ENCODE results near the gene AGR2.

DNA sequence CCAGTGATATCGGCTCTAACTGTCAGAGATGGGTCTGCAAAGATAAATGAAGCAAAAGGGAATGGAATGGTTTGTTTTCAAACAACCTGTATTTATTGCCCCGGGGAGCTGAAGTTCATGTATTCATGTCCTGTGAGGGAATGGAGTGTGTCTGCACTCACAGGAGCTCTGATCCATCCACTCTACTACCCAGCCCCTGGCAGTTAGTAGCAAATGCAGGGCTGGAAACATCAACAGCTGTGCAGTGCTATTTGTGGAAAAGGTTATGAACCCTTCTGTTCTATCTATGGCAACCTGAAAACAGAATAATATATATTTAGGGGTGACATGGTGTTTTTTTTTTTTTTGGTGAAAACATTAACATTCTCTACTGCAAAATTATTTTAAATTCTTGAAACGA lies 9.8 kb downstream of the AGR2 start:
- TF ChIP-seq, protein P1, sequence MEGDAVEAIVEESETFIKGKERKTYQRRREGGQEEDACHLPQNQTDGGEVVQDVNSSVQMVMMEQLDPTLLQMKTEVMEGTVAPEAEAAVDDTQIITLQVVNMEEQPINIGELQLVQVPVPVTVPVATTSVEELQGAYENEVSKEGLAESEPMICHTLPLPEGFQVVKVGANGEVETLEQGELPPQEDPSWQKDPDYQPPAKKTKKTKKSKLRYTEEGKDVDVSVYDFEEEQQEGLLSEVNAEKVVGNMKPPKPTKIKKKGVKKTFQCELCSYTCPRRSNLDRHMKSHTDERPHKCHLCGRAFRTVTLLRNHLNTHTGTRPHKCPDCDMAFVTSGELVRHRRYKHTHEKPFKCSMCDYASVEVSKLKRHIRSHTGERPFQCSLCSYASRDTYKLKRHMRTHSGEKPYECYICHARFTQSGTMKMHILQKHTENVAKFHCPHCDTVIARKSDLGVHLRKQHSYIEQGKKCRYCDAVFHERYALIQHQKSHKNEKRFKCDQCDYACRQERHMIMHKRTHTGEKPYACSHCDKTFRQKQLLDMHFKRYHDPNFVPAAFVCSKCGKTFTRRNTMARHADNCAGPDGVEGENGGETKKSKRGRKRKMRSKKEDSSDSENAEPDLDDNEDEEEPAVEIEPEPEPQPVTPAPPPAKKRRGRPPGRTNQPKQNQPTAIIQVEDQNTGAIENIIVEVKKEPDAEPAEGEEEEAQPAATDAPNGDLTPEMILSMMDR (IDR thresholded peaks at IDR 0.05) = no peak
- TF ChIP-seq POLR2A (IDR thresholded peaks at IDR 0.05) = no peak

Data from uterus (tissue), 2 donors.